Spleen (tissue), 7 donors: ENCODE results near the gene ATXN7.

Experiments used
- POLR2AphosphoS5 ChIP-seq, 3 donors: sonication (generic); formaldehyde crosslinking; IDR thresholded peaks; one replicate each; pipeline ENCODE4 v1.5.1; 2017; ENCODE audit warnings: antibody characterized with exemption in 3 of 3
- TF ChIP-seq, protein P1 (sequence below), 11 experiments: fragments of 200-600 bp in 7 of 11; fragments of 450-650 bp in 4 of 11; sonication (generic) in 4 of 11; IDR thresholded peaks in 8 of 11; conservative IDR thresholded peaks in 3 of 11; 1 replicate in 7 of 11; 2 replicates in 4 of 11; pipeline versions ENCODE4 v1.4.0 to v1.8.0; 2016 to 2021; ENCODE audit warnings: antibody characterized with exemption in 11 of 11, inconsistent platforms in 4 of 11, mild to moderate bottlenecking in 1 of 11
- donor health status: DM: no; HTN: no; CAD: no; lungs with moderate emphysema.
- donor health status: DM: no; HTN: no; CAD: no.
- donor health status: DM: no; HTN: no; CAD: no.

DNA sequence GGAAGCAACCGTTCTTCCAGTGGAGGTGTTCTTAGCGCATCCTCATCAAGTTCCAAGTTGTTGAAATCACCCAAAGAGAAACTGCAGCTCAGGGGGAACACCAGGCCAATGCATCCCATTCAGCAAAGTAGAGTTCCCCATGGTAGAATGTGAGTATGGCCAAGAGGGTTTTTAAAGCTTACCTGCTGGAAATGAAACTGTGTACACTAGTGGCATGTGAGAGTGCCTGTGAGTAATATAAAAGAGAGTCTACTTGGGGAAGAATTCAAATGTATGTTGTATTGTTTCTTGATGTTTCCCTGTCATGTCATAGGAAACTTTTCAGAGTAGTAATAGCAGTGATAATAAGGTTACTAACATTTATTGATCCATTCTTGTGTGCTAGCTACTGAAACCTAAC lies 116.4 kb downstream of the ATXN7 start:
- no peak for TF ChIP-seq POLR2AphosphoS5 (IDR thresholded peaks at IDR 0.05)
- TF ChIP-seq, protein P1, sequence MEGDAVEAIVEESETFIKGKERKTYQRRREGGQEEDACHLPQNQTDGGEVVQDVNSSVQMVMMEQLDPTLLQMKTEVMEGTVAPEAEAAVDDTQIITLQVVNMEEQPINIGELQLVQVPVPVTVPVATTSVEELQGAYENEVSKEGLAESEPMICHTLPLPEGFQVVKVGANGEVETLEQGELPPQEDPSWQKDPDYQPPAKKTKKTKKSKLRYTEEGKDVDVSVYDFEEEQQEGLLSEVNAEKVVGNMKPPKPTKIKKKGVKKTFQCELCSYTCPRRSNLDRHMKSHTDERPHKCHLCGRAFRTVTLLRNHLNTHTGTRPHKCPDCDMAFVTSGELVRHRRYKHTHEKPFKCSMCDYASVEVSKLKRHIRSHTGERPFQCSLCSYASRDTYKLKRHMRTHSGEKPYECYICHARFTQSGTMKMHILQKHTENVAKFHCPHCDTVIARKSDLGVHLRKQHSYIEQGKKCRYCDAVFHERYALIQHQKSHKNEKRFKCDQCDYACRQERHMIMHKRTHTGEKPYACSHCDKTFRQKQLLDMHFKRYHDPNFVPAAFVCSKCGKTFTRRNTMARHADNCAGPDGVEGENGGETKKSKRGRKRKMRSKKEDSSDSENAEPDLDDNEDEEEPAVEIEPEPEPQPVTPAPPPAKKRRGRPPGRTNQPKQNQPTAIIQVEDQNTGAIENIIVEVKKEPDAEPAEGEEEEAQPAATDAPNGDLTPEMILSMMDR (IDR thresholded peaks at IDR 0.05 in 8 of 11, conservative IDR thresholded peaks at IDR 0.05 in 3 of 11), result no peak
